Gastrocnemius medialis (tissue), 4 donors: ENCODE measurements around the gene PPEF1. TPM values are rescaled to one million over a fixed set of nuclear protein-coding genes. Genes with fewer than 3 reads are reported as not detected.

Experiments used
- ATAC-seq, 2 donors: fragments of 150-250 bp; one replicate each; pipeline ENCODE4 v1.9.1; 2016
- DNase-seq, 2 donors: peaks; one replicate each; pipeline ENCODE4 v3.0.0-alpha.2; 2019
- H3K27ac ChIP-seq, 4 donors: fragments of 200-600 bp; sonication (generic); 1 replicate in 1 of 4; 2 replicates in 3 of 4; pipeline ENCODE4 v1.5.1; 2016 to 2018; ENCODE audit warnings: mild to moderate bottlenecking in 2 of 4, moderate library complexity in 1 of 4
- H3K27me3 ChIP-seq, 3 donors: fragments of 200-600 bp; sonication (generic) in 2 of 3; 1 replicate in 1 of 3; 2 replicates in 2 of 3; pipeline versions ENCODE4 v1.5.1 to v1.6.0; 2016 to 2019; ENCODE audit warnings: mild to moderate bottlenecking in 1 of 3, moderate library complexity in 1 of 3
- H3K36me3 ChIP-seq, 2 donors: fragments of 200-600 bp; sonication (generic) in 1 of 2; one replicate each; pipeline ENCODE4 v1.5.1; 2017 to 2018
- H3K4me1 ChIP-seq, 2 donors: fragments of 200-600 bp; sonication (generic) in 1 of 2; one replicate each; pipeline ENCODE4 v1.5.1; 2016 to 2017; ENCODE audit warnings: mild to moderate bottlenecking in 2 of 2
- H3K4me3 ChIP-seq, 4 donors: fragments of 200-600 bp; sonication (generic) in 3 of 4; 1 replicate in 1 of 4; 2 replicates in 3 of 4; pipeline ENCODE4 v1.5.1; 2016 to 2019; ENCODE audit warnings: mild to moderate bottlenecking in 2 of 4
- H3K9me3 ChIP-seq, 3 donors: fragments of 200-600 bp; sonication (generic) in 2 of 3; 1 replicate in 1 of 3; 2 replicates in 2 of 3; pipeline ENCODE4 v1.5.1; 2016 to 2019
- CTCF ChIP-seq, 5 experiments: fragments of 450-650 bp in 3 of 5; fragments of 200-600 bp in 2 of 5; sonication (generic) in 2 of 5; IDR thresholded peaks in 4 of 5; conservative IDR thresholded peaks in 1 of 5; 1 replicate in 4 of 5; 2 replicates in 1 of 5; pipeline ENCODE4 v1.5.1; 2016 to 2019; ENCODE audit warnings: antibody characterized with exemption in 5 of 5, mild to moderate bottlenecking in 3 of 5, moderate library complexity in 3 of 5
- POLR2A ChIP-seq, 2 donors: fragments of 450-650 bp; IDR thresholded peaks; one replicate each; pipeline ENCODE4 v1.6.1; 2017; ENCODE audit warnings: antibody characterized with exemption in 2 of 2, mild to moderate bottlenecking in 2 of 2, moderate library complexity in 2 of 2
- in situ Hi-C, 4 donors: fragments of 200-750 bp; cut with MboI; loops; one replicate each; pipeline versions ENCODE4 v1.15.0 to v1.8.0; 2017; ENCODE audit warnings: low sequenced_read_pairs in 4 of 4
- intact Hi-C: fragments of 100-400 bp; cut with DNase I; formaldehyde crosslinking; loops from one replicate; pipeline ENCODE4 v1.15.1; 2023; ENCODE audit warnings: low total_unique reads
- total RNA-seq, 4 donors: library from RNA; depleted of rRNA; stranded (reverse); fragments of >200 nt; gene quantifications; one replicate each; pipeline versions ENCODE4 v1.1.0 to v1.2.3, GENCODE V29; 2016

The PPEF1 gene
- total RNA-seq, 4 donors from 2014 or later = 1.8 TPM; not detected in 3

GRCh38 chrX:18871970-18872369 lies 164.5 kb downstream of the PPEF1 start:
- no peak overlapping the region for H3K4me3 ChIP-seq
- TF ChIP-seq CTCF (IDR thresholded peaks at IDR 0.05 in 4 of 5, conservative IDR thresholded peaks at IDR 0.05 in 1 of 5) = no peak
- TF ChIP-seq POLR2A (IDR thresholded peaks at IDR 0.05) = no peak
- no peak for DNase-seq
- ATAC-seq = peak in 1 of 2 donors; percentile 14
- intact Hi-C loops = loop anchor here (5.0 kb wide), 1 partner anchor 40 kb away; no protein-coding TSS in a partner anchor
- H3K4me1 ChIP-seq = peaks cover 15 to 17% of the 10 kb centered on the region in 2 donors
- no peaks in the 10 kb centered on the region for H3K27me3 ChIP-seq
- H3K9me3 ChIP-seq = no peaks in the 10 kb centered on the region
- peak overlapping the region in 2 of 4 donors; percentile 47 to 79 for H3K27ac ChIP-seq
- in situ Hi-C loops = loop anchor here in 1 of 4 donors (25.0 kb wide), 1 partner anchor 110 kb away; no protein-coding TSS in a partner anchor
- no peaks in the 10 kb centered on the region for H3K36me3 ChIP-seq

GRCh38 chrX:18872621-18873020 lies 165.2 kb downstream of the PPEF1 start:
- Histone ChIP-seq H3K4me1 (peaks cover 15 to 17% of the 10 kb centered on the region in 2 donors), H3K27ac (peak overlapping the region; percentile 78 to 85 (median 79)), H3K36me3 (no peaks in the 10 kb centered on the region), H3K27me3 (no peaks in the 10 kb centered on the region), H3K9me3 (no peaks in the 10 kb centered on the region), H3K4me3 (no peak overlapping the region)
- intact Hi-C loops (loop anchor here (5.0 kb wide), 1 partner anchor 40 kb away; no protein-coding TSS in a partner anchor), in situ Hi-C loops (loop anchor here in 1 of 4 donors (25.0 kb wide), 1 partner anchor 110 kb away; no protein-coding TSS in a partner anchor)
- TF ChIP-seq CTCF (IDR thresholded peaks at IDR 0.05 in 4 of 5, conservative IDR thresholded peaks at IDR 0.05 in 1 of 5) (no peak), POLR2A (IDR thresholded peaks at IDR 0.05) (no peak)
- peak in 1 of 2 donors; percentile 38 for ATAC-seq
- DNase-seq = no peak

- no peaks in the 10 kb centered on the region for H3K9me3 ChIP-seq
- DNase-seq = peak in 1 of 2 donors; percentile 36
- intact Hi-C loops = loop anchor here (5.0 kb wide), 1 partner anchor 41 kb away; no protein-coding TSS in a partner anchor
- in situ Hi-C loops = loop anchor here in 1 of 4 donors (25.0 kb wide), 1 partner anchor 111 kb away; no protein-coding TSS in a partner anchor
- no peaks in the 10 kb centered on the region for H3K27me3 ChIP-seq
- TF ChIP-seq POLR2A (IDR thresholded peaks at IDR 0.05) = no peak
- TF ChIP-seq CTCF (IDR thresholded peaks at IDR 0.05 in 4 of 5, conservative IDR thresholded peaks at IDR 0.05 in 1 of 5) = no peak
- no peaks in the 10 kb centered on the region for H3K36me3 ChIP-seq
- no peak overlapping the region for H3K4me3 ChIP-seq
- peaks cover 15 to 17% of the 10 kb centered on the region in 2 donors for H3K4me1 ChIP-seq
- peak overlapping the region; percentile 78 to 85 (median 79) for H3K27ac ChIP-seq
- ATAC-seq = peak; percentile 98 to 99
Measured at GRCh38 chrX:18873189-18873791, 165.8 kb downstream of the PPEF1 start.

GRCh38 chrX:18873836-18874235 lies 166.4 kb downstream of the PPEF1 start:
- Histone ChIP-seq H3K36me3 (no peaks in the 10 kb centered on the region), H3K27ac (peak overlapping the region in 2 of 4 donors; percentile 78 to 79), H3K9me3 (no peaks in the 10 kb centered on the region), H3K4me1 (peaks cover 15 to 17% of the 10 kb centered on the region in 2 donors), H3K27me3 (no peaks in the 10 kb centered on the region), H3K4me3 (no peak overlapping the region)
- ATAC-seq = no peak
- TF ChIP-seq CTCF (IDR thresholded peaks at IDR 0.05 in 4 of 5, conservative IDR thresholded peaks at IDR 0.05 in 1 of 5) (no peak), POLR2A (IDR thresholded peaks at IDR 0.05) (no peak)
- no peak for DNase-seq
- in situ Hi-C loops (loop anchor here in 1 of 4 donors (25.0 kb wide), 1 partner anchor 112 kb away; no protein-coding TSS in a partner anchor), intact Hi-C loops (loop anchor here (5.0 kb wide), 1 partner anchor 42 kb away; no protein-coding TSS in a partner anchor)
